Neuronal stem cell (in vitro differentiated cells): ENCODE data around the gene MBTPS1.

Experiments used
- DNase-seq: peaks from one replicate; pipeline ENCODE4 v3.0.0-alpha.2; 2013; ENCODE audit warnings: low spot score
- H2AFZ ChIP-seq: one replicate; pipeline ENCODE4 v1.6.1; 2013; ENCODE audit warnings: mild to moderate bottlenecking, low read length, inconsistent platforms
- H2AK5ac ChIP-seq: 2 replicates; pipeline ENCODE4 v1.6.1; 2013; ENCODE audit warnings: low read depth, mild to moderate bottlenecking, inconsistent platforms, low read length, moderate library complexity, mixed read lengths
- H2BK120ac ChIP-seq: 2 replicates; pipeline ENCODE4 v1.6.1; 2013; ENCODE audit warnings: low read depth, mild to moderate bottlenecking, inconsistent platforms, low read length, moderate library complexity, mixed read lengths
- H2BK12ac ChIP-seq: one replicate; pipeline ENCODE4 v1.6.1; 2013; ENCODE audit warnings: low read length, inconsistent platforms
- H2BK15ac ChIP-seq: 2 replicates; pipeline ENCODE4 v1.6.1; 2013; ENCODE audit warnings: mild to moderate bottlenecking, low read length, inconsistent platforms, mixed read lengths
- H2BK5ac ChIP-seq: one replicate; pipeline ENCODE4 v1.6.1; 2013; ENCODE audit warnings: inconsistent platforms, mild to moderate bottlenecking, low read length, moderate library complexity
- H3K14ac ChIP-seq: one replicate; pipeline ENCODE4 v1.6.1; 2013; ENCODE audit warnings: low read length, inconsistent platforms
- H3K18ac ChIP-seq: 2 replicates; pipeline ENCODE4 v1.6.1; 2013; ENCODE audit warnings: low read length, inconsistent platforms
- H3K23ac ChIP-seq: 2 replicates; pipeline ENCODE4 v1.6.1; 2013; ENCODE audit warnings: low read depth, mild to moderate bottlenecking, mixed read lengths, low read length, inconsistent platforms; ENCODE audit not compliant: poor library complexity
- H3K27ac ChIP-seq: replicated peaks from 3 replicates; pipeline ENCODE4 v1.5.1; 2013; ENCODE audit warnings: low read length, inconsistent platforms
- H3K27me3 ChIP-seq, 3 experiments: 2 replicates each; pipeline ENCODE4 v1.6.1; 2013; ENCODE audit warnings: low read length in 3 of 3, mild to moderate bottlenecking in 2 of 3, inconsistent platforms in 1 of 3, low read depth in 1 of 3, mixed read lengths in 1 of 3, moderate library complexity in 1 of 3; ENCODE audit not compliant: control insufficient read depth in 3 of 3, insufficient read depth in 3 of 3
- H3K36me3 ChIP-seq, 2 donors: replicated peaks in 1 of 2; 2 replicates each; pipeline ENCODE4 v1.6.1; 2013; ENCODE audit warnings: low read length in 2 of 2; ENCODE audit not compliant: control insufficient read depth in 2 of 2, insufficient read depth in 2 of 2
- H3K4ac ChIP-seq: 2 replicates; pipeline ENCODE4 v1.6.1; 2013; ENCODE audit warnings: inconsistent platforms, mild to moderate bottlenecking, low read length, moderate library complexity
- H3K4me1 ChIP-seq, 2 donors: 1 replicate in 1 of 2; 2 replicates in 1 of 2; pipeline ENCODE4 v1.6.1; 2013; ENCODE audit warnings: low read length in 2 of 2, low read depth in 1 of 2; ENCODE audit not compliant: control insufficient read depth in 2 of 2, insufficient read depth in 1 of 2
- H3K4me2 ChIP-seq: one replicate; pipeline ENCODE4 v1.6.1; 2013; ENCODE audit warnings: mild to moderate bottlenecking, low read length, inconsistent platforms; ENCODE audit not compliant: insufficient read depth, poor library complexity, severe bottlenecking
- H3K4me3 ChIP-seq, 2 donors: 2 replicates each; pipeline ENCODE4 v1.5.1; 2013; ENCODE audit warnings: low read length in 2 of 2, mild to moderate bottlenecking in 2 of 2, inconsistent platforms in 1 of 2, moderate library complexity in 1 of 2
- H3K79me1 ChIP-seq: one replicate; pipeline ENCODE4 v1.6.1; 2013; ENCODE audit warnings: low read depth, mild to moderate bottlenecking, inconsistent platforms, low read length, moderate library complexity
- H3K9ac ChIP-seq: one replicate; pipeline ENCODE4 v1.6.1; 2013; ENCODE audit warnings: mild to moderate bottlenecking, low read depth, low read length, inconsistent platforms; ENCODE audit not compliant: poor library complexity
- H3K9me3 ChIP-seq, 2 donors: replicated peaks in 1 of 2; 2 replicates each; pipeline versions ENCODE3 to v1.6.1; 2013; ENCODE audit warnings: low read length in 2 of 2, mild to moderate bottlenecking in 2 of 2, inconsistent platforms in 1 of 2, low read depth in 1 of 2, mixed read lengths in 1 of 2, moderate library complexity in 1 of 2; ENCODE audit not compliant: control insufficient read depth in 2 of 2, insufficient read depth in 1 of 2
- H4K8ac ChIP-seq: one replicate; pipeline ENCODE4 v1.6.1; 2013; ENCODE audit warnings: low read depth, mild to moderate bottlenecking, inconsistent platforms, low read length, moderate library complexity
- H4K91ac ChIP-seq: one replicate; pipeline ENCODE4 v1.6.1; 2013; ENCODE audit warnings: low read length, low read depth, mild to moderate bottlenecking, inconsistent platforms; ENCODE audit not compliant: poor library complexity
- WGBS, 2 donors: extraction: QIAGEN DNeasy Blood & Tissue Kit; methylation state at CpG; one replicate each; pipeline ENCODE4 v1.1.7; 2013; ENCODE audit warnings: missing lambda C conversion rate in 2 of 2, mixed read lengths in 1 of 2; ENCODE audit not compliant: insufficient read length in 2 of 2, insufficient replicate concordance in 1 of 2; ENCODE audit errors: extremely low coverage in 2 of 2; 5-methylcytosine and 5-hydroxymethylcytosine counted together

Gene MBTPS1

DNA sequence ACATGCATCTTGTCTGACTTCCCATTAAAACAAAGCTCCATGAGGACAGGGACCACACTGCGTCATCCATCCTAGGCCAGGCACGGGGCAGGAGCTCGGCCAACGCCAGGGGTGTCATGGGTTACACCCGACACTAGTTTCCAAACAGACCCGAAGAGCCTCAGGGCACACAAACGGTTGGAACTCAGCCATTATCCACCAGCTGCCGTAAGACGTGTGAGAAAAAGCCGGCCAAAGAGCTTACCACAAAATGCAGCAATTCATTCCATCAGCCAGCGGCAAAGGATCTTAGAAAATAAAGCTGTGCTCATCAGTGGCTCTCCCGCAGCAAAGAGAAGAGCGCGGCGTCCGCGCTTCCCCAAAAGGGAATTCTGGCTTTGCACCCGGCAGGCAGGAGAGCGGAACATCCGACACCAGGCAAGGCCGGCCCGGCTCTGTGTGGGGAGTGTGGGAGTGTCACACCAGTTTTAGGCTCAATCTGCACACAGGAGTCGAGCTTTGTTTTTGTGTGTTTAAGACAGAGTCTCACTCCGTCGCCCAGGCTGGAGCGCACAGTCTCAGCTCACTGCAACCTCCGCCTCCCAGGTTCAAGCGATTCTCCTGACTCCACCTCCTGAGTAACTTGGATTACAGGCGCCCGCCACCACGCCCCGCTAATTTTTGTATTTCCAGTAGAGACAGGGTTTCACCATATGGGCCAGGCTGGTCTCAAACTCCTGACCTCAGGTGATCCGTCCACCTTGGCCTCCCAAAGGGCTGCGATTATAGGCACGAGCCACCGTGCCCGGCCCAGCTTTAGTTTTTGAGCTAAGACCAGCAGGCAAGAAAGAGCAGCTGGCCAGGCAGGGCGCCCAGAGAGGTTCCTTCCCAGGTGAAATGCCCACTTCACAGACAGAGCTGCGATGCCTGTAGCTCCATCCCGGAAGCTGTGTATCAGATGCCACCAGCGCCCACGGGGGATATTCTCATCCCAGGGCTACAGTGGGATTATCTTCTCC lies 75.6 kb downstream of the MBTPS1 start:
- no peak for DNase-seq
- no CpG with 5 or more reads among the region's 42 CpGs for WGBS, 2 donors

DNA sequence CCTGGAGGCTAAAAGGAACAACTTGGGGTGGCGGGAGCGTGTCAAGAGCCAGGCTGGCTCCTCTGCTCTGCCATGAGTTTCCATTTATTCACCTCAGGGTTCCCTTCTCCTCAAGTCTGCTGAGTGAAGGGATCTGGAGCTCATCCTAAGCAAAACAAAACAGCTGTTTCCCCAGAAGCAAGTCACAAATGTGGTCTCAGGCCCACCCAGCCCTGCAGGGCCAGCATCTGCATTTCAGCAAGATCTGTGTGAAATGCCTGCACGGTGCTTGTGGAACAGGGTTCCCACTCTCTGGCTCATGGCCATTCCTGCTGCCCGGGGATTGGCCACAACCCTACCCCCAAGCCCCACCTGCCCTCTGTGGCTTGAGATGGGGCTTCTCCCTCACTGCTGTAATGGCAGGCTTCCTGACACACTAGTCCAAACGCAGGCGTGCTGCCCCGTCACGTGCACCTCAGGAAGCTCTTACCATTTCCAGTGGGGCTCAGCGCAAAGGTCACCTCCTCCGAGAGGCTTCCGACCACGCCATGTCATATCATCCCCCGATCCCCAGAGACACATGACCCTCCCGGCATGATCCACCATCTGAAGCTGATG lies 76.4 kb downstream of the MBTPS1 start:
- H2BK15ac ChIP-seq: peak overlapping the region; percentile 29
- no peak overlapping the region for H4K91ac ChIP-seq
- H2BK5ac ChIP-seq: peak overlapping the region; percentile 43
- H3K18ac ChIP-seq: peak overlapping the region; percentile 45
- H3K27me3 ChIP-seq: no peaks in the 10 kb centered on the region
- no peak overlapping the region for H4K8ac ChIP-seq
- no peak overlapping the region for H3K9ac ChIP-seq
- H3K4me1 ChIP-seq: peaks cover 17 to 27% of the 10 kb centered on the region in 2 donors
- H2AFZ ChIP-seq: no peak overlapping the region
- no peak overlapping the region for H3K4me3 ChIP-seq
- no peaks in the 10 kb centered on the region for H3K79me1 ChIP-seq
- no CpG with 5 or more reads among the region's 14 CpGs for WGBS, 2 donors
- no peaks in the 10 kb centered on the region for H3K36me3 ChIP-seq
- H2BK120ac ChIP-seq: no peak overlapping the region
- H3K14ac ChIP-seq: no peak overlapping the region
- peak overlapping the region; percentile 2 for H2AK5ac ChIP-seq
- DNase-seq: no peak
- no peak overlapping the region for H3K27ac ChIP-seq
- no peak overlapping the region for H3K23ac ChIP-seq
- peaks cover 3 to 4% of the 10 kb centered on the region in 2 donors for H3K9me3 ChIP-seq
- no peak overlapping the region for H2BK12ac ChIP-seq
- no peak overlapping the region for H3K4ac ChIP-seq
- H3K4me2 ChIP-seq: no peak overlapping the region

More for the DNA sequence above, 75.6 kb downstream of the MBTPS1 start:
- H2BK5ac ChIP-seq: peak overlapping the region; percentile 15
- no peaks in the 10 kb centered on the region for H3K79me1 ChIP-seq
- no peak overlapping the region for H3K18ac ChIP-seq
- H2AFZ ChIP-seq: no peak overlapping the region
- H2BK12ac ChIP-seq: no peak overlapping the region
- no peak overlapping the region for H2BK120ac ChIP-seq
- H3K4ac ChIP-seq: no peak overlapping the region
- no peak overlapping the region for H3K27ac ChIP-seq
- no peak overlapping the region for H4K91ac ChIP-seq
- H3K4me1 ChIP-seq: peaks cover 17 to 29% of the 10 kb centered on the region in 2 donors
- no peak overlapping the region for H3K23ac ChIP-seq
- H4K8ac ChIP-seq: no peak overlapping the region
- H3K36me3 ChIP-seq: no peaks in the 10 kb centered on the region
- H3K14ac ChIP-seq: no peak overlapping the region
- H2BK15ac ChIP-seq: peak overlapping the region; percentile 29
- H3K9me3 ChIP-seq: peaks cover 2 to 3% of the 10 kb centered on the region in 2 donors
- H3K9ac ChIP-seq: no peak overlapping the region
- H3K4me2 ChIP-seq: no peak overlapping the region
- H3K27me3 ChIP-seq: no peaks in the 10 kb centered on the region
- no peak overlapping the region for H3K4me3 ChIP-seq
- peak overlapping the region; percentile 47 for H2AK5ac ChIP-seq

DNA sequence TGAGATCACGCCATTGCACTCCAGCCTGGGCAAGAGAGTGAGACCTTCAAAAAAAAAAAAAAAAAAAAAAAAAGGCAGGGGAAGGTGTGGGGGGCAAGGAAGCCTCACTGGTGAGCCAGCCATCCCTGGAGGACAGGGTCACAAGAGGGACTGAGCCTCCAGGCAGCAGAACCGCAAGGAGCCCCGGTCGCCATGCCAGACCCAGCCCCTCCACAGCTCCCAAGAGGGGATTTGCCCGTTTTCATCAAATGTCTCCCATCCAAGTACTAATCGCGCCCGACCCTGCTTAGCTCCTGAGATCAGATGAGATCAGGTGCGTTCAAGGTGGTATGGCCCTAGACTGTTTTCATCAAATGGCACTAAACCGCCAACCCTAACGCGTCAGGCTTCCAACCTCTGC lies 77.0 kb downstream of the MBTPS1 start:
- Histone ChIP-seq H4K8ac (no peak overlapping the region), H2BK15ac (no peak overlapping the region), H3K27ac (no peak overlapping the region), H3K79me1 (no peaks in the 10 kb centered on the region), H3K18ac (peak overlapping the region; percentile 45), H2BK12ac (no peak overlapping the region), H2BK120ac (no peak overlapping the region), H3K9ac (no peak overlapping the region), H3K36me3 (no peaks in the 10 kb centered on the region), H2BK5ac (peak overlapping the region; percentile 43), H3K4me2 (no peak overlapping the region), H4K91ac (no peak overlapping the region), H3K27me3 (no peaks in the 10 kb centered on the region), H2AFZ (no peak overlapping the region), H2AK5ac (peak overlapping the region; percentile 2), H3K23ac (no peak overlapping the region), H3K9me3 (peaks cover 3 to 4% of the 10 kb centered on the region in 2 donors), H3K4me3 (no peak overlapping the region), H3K14ac (no peak overlapping the region), H3K4ac (no peak overlapping the region), H3K4me1 (peaks cover 17 to 24% of the 10 kb centered on the region in 2 donors)
- no peak for DNase-seq
- WGBS, 2 donors: no CpG with 5 or more reads among the region's 12 CpGs

DNA sequence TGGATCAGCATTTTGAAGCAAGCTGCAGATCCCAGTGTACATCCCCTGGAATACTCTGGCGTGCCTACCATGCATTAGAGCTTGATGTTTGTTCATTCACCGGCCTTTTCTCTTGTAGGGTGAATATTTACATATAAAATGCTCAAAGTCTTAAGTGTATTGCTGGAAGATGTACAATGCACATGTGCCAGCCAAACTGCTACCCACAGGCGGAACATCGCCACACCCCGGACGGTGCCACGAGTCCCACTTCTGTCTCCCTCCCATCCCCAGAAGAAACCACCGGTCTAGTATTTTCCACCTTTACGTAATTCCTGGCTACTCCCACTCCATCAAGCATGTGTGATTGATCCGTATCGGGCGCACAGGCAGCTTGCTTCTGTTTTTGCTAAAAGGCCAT lies 78.3 kb downstream of the MBTPS1 start:
- Histone ChIP-seq H3K14ac (no peak overlapping the region), H2BK120ac (no peak overlapping the region), H3K79me1 (no peaks in the 10 kb centered on the region), H3K4me2 (no peak overlapping the region), H3K9me3 (peaks cover 3 to 6% of the 10 kb centered on the region in 2 donors), H2BK15ac (no peak overlapping the region), H3K4me3 (no peak overlapping the region), H3K18ac (no peak overlapping the region), H3K36me3 (no peaks in the 10 kb centered on the region), H2AFZ (no peak overlapping the region), H3K27ac (no peak overlapping the region), H4K91ac (no peak overlapping the region), H3K23ac (no peak overlapping the region), H2BK12ac (no peak overlapping the region), H3K27me3 (no peaks in the 10 kb centered on the region), H2BK5ac (no peak overlapping the region), H4K8ac (no peak overlapping the region), H3K4me1 (peaks cover 8 to 12% of the 10 kb centered on the region in 2 donors), H3K4ac (no peak overlapping the region), H3K9ac (no peak overlapping the region), H2AK5ac (no peak overlapping the region)
- no CpG with 5 or more reads among the region's 12 CpGs for WGBS, 2 donors
- no peak for DNase-seq
